ENCODE measurements around the gene RGS4. TPM values are rescaled to one million over a fixed set of nuclear protein-coding genes. Genes with fewer than 3 reads are reported as not detected.

The RGS4 gene
- total RNA-seq, 3 donors from 2014 or later: 0.46 to 11.1 (median 1.5) TPM

GRCh38 chr1:163056831-163057230 is 12.3 kb upstream of the RGS4 start:
- TF ChIP-seq CTCF (IDR thresholded peaks at IDR 0.05): no peak
- ATAC-seq (no peak), DNase-seq (no peak)
- Histone ChIP-seq H3K36me3 (ENCODE audit: low read depth) (no peaks in the 10 kb centered on the region), H3K4me3 (no peak overlapping the region), H3K9me3 (no peaks in the 10 kb centered on the region), H3K4me1 (ENCODE audit: low read depth) (no peaks in the 10 kb centered on the region)
- intact Hi-C loops (cut with DNase I, micrococcal nuclease): no loop called here

GRCh38 chr1:163060343-163061007 is 8.7 kb upstream of the RGS4 start:
- no peak for TF ChIP-seq CTCF (IDR thresholded peaks at IDR 0.05)
- Histone ChIP-seq H3K4me3 (no peak overlapping the region), H3K9me3 (no peaks in the 10 kb centered on the region), H3K4me1 (ENCODE audit: low read depth) (no peaks in the 10 kb centered on the region), H3K36me3 (ENCODE audit: low read depth) (no peaks in the 10 kb centered on the region)
- intact Hi-C loops (cut with DNase I, micrococcal nuclease): no loop called here
- ATAC-seq (no peak), DNase-seq (no peak)

GRCh38 chr1:163063143-163063542 is 6.0 kb upstream of the RGS4 start:
- Histone ChIP-seq H3K36me3 (ENCODE audit: low read depth) (no peaks in the 10 kb centered on the region), H3K4me1 (ENCODE audit: low read depth) (no peaks in the 10 kb centered on the region), H3K9me3 (no peaks in the 10 kb centered on the region), H3K4me3 (no peak overlapping the region)
- no peak for DNase-seq
- no peak for ATAC-seq
- intact Hi-C loops (cut with DNase I, micrococcal nuclease): no loop called here
- no peak for TF ChIP-seq CTCF (IDR thresholded peaks at IDR 0.05)

- intact Hi-C loops (cut with DNase I, micrococcal nuclease): no loop called here
- Histone ChIP-seq H3K36me3 (ENCODE audit: low read depth) (no peaks in the 10 kb centered on the region), H3K4me3 (no peak overlapping the region), H3K4me1 (ENCODE audit: low read depth) (no peaks in the 10 kb centered on the region), H3K9me3 (no peaks in the 10 kb centered on the region)
- TF ChIP-seq CTCF (IDR thresholded peaks at IDR 0.05): no peak
- ATAC-seq (no peak), DNase-seq (no peak)
These were observed 5.6 kb upstream of the RGS4 start for GRCh38 chr1:163063610-163064009.

- H3K4me1 ChIP-seq (ENCODE audit: low read depth): no peaks in the 10 kb centered on the region
- ATAC-seq (no peak), DNase-seq (no peak)
- no peaks in the 10 kb centered on the region for H3K9me3 ChIP-seq
- no peaks in the 10 kb centered on the region for H3K36me3 ChIP-seq (ENCODE audit: low read depth)
- intact Hi-C loops (cut with DNase I, micrococcal nuclease): no loop called here
- no peak for TF ChIP-seq CTCF (IDR thresholded peaks at IDR 0.05)
- no peak overlapping the region for H3K4me3 ChIP-seq
These were observed 3.0 kb upstream of the RGS4 start for GRCh38 chr1:163066168-163066567.

- DNase-seq (no peak), ATAC-seq (no peak)
- Histone ChIP-seq H3K36me3 (ENCODE audit: low read depth) (no peaks in the 10 kb centered on the region), H3K4me3 (no peak overlapping the region), H3K4me1 (ENCODE audit: low read depth) (no peaks in the 10 kb centered on the region), H3K9me3 (no peaks in the 10 kb centered on the region)
- intact Hi-C loops (cut with DNase I, micrococcal nuclease): no loop called here
- no peak for TF ChIP-seq CTCF (IDR thresholded peaks at IDR 0.05)
These were observed 2.5 kb upstream of the RGS4 start for GRCh38 chr1:163066686-163067085.
